Measurements from ENCODE around the gene MOGAT3.
A peak's percentile ranks its signal among the peaks of the same experiment; 100 is the strongest.

Gene MOGAT3

DNA sequence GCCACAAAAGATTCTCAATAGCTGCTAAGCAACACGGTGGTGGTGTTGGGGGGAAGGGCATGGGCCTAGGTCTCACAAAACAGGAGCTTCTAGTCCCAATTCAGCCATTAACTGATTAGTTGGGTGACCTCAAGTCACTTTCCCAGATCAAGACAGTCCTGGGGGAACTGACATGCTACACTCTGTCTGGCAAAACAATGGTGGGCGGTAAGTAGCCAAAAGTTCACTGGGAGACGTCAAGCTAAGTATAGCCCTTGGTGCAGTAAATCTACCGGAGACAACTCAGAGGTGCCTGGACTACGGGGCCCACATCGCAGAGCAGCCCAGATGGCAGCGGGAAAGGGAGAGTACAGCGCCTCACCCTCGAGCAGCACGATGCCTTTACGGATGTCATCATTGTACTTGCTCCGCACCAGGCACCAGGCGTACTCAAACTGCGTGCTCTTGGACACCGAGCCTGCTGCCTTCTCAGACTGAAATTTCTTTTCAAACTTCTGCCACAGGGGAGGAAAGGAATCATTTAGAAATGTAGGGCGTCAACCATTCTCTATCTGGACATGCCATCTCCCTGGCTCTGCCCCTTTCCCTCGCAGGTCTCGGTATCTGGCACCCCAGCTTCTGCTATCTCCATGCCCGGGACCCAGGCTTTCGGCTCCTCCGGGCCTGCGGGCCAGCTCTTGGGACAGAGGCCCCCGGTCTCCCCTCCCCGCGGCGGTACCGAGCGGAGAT is 43.0 kb upstream of the MOGAT3 start:
- H3K9me3 ChIP-seq (ENCODE audit: severe bottlenecking), result no peaks in the 10 kb centered on the region
- DNase-seq, result peak; percentile 39
- H3K4me3 ChIP-seq (ENCODE audit: low read depth, low read length), result peak overlapping the region; percentile 78
- H3K27ac ChIP-seq, result peak overlapping the region; percentile 86
- H3K27me3 ChIP-seq (ENCODE audit: insufficient read depth, low read depth, severe bottlenecking), result no peaks in the 10 kb centered on the region
- peaks cover 27% of the 10 kb centered on the region for H3K36me3 ChIP-seq
- TF ChIP-seq, protein P1, sequence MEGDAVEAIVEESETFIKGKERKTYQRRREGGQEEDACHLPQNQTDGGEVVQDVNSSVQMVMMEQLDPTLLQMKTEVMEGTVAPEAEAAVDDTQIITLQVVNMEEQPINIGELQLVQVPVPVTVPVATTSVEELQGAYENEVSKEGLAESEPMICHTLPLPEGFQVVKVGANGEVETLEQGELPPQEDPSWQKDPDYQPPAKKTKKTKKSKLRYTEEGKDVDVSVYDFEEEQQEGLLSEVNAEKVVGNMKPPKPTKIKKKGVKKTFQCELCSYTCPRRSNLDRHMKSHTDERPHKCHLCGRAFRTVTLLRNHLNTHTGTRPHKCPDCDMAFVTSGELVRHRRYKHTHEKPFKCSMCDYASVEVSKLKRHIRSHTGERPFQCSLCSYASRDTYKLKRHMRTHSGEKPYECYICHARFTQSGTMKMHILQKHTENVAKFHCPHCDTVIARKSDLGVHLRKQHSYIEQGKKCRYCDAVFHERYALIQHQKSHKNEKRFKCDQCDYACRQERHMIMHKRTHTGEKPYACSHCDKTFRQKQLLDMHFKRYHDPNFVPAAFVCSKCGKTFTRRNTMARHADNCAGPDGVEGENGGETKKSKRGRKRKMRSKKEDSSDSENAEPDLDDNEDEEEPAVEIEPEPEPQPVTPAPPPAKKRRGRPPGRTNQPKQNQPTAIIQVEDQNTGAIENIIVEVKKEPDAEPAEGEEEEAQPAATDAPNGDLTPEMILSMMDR (IDR thresholded peaks at IDR 0.05; ENCODE audit: low read depth, low read length), result no peak

DNA sequence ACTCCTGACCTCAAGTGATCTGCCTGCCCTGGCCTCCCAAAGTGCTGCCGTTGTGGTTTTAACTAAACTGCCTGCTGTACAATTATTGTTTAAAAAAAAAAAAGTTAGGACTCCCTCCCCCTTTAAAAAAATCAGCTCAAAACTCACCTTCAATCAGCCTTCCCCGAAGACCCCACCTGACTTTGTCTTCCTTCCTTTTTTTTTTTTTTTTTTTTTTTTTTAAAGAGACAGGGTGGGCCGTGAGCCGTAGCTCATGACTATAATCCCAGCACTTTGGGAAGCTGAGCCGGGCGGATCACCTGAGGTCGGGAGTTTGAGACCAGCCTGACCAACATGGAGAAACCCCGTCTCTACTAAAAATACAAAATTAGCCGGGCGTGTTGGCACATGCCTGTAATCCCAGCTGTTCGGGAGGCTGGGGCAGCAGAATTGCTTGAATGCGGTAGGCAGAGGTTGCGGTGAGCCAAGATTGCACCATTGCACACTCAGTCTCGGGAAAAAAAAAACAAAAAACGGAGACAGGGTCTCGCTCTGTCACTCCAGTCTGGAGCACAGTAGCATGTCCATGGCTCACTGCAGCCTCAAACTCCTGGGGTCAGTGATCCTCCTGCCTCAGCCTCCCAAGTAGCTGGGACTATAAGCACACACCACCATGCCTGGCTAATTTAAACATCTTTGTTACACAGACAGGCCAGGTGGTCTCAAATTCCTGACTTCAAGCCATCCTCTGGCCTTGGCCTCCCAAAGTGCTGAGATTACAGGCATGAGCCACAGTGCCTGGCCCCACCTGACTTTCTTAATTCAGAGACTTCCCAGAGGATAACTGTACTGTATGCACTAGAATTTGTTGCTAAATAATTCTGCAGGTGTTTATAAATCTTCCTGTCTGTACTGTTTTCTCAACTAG is 40.9 kb upstream of the MOGAT3 start:
- no peaks in the 10 kb centered on the region for H3K9me3 ChIP-seq (ENCODE audit: severe bottlenecking)
- TF ChIP-seq, protein P1 (IDR thresholded peaks at IDR 0.05; ENCODE audit: low read depth, low read length), result no peak
- H3K27me3 ChIP-seq (ENCODE audit: insufficient read depth, low read depth, severe bottlenecking), result no peaks in the 10 kb centered on the region
- peaks cover 33% of the 10 kb centered on the region for H3K36me3 ChIP-seq
- peak; percentile 72 for DNase-seq
- H3K27ac ChIP-seq, result peak overlapping the region; percentile 84
- no peak overlapping the region for H3K4me3 ChIP-seq (ENCODE audit: low read depth, low read length)

DNA sequence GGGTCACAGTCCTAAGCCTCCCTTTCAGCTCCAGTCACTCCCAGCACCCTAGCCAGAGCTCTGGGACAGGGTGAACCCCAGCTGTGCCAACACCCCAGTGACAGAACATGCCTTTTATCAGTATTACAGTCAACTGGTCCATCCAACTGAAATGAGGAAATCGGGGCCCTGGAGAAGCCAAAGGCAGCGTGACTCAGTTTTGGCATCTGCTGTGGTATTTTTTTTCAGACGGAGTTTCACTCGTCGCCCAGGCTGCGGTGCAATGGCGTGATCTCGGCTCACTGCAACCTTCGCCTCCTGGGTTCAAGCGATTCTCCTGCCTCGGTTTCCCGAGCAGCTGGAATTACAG is 40.2 kb upstream of the MOGAT3 start:
- peak overlapping the region; percentile 84 for H3K27ac ChIP-seq
- peaks cover 40% of the 10 kb centered on the region for H3K36me3 ChIP-seq
- DNase-seq, result no peak
- TF ChIP-seq, protein P1 (IDR thresholded peaks at IDR 0.05; ENCODE audit: low read depth, low read length), result no peak
- H3K9me3 ChIP-seq (ENCODE audit: severe bottlenecking), result no peaks in the 10 kb centered on the region
- no peaks in the 10 kb centered on the region for H3K27me3 ChIP-seq (ENCODE audit: insufficient read depth, low read depth, severe bottlenecking)
- no peak overlapping the region for H3K4me3 ChIP-seq (ENCODE audit: low read depth, low read length)

DNA sequence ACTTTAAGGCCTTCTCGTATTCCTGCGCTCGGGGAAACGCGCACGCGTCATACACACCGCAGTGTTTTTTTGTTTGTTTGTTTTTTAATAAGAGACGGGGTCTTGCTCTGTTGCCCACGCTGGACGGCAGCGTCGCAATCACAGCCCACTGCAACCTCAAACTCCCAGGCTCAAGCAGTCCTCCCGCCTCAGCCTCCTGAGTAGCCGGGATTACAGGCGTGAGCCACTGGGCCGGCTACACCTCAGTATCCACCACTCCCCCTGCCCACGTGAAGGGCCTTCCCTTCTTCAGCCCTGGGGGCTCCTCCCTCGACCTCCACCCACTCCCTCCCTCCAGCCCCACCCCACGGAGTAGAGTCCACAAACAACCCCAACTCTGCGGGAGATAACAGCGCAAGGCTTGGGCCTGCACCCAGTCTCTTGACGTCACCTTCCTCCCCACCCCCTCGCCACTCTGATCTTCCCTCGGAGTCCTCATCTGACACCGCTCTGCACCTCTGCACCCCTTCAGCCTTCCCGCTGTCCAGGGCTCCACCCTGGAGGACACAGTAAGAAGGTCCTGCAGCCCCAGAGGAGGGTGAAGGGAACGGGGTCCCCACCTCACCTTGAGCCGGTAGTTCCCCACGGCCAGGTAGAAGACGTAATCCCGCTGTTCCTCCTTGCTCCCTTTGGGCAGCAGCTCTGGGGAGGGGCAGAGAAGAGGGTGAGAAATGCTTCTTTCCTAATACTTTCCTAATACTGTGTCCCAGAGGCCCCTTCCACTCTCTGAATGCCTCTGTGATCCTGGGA is 39.6 kb upstream of the MOGAT3 start:
- TF ChIP-seq, protein P1 (IDR thresholded peaks at IDR 0.05; ENCODE audit: low read depth, low read length), result no peak
- Histone ChIP-seq H3K9me3 (ENCODE audit: severe bottlenecking) (no peaks in the 10 kb centered on the region), H3K27ac (peak overlapping the region; percentile 84), H3K4me3 (ENCODE audit: low read depth, low read length) (no peak overlapping the region), H3K36me3 (peaks cover 35% of the 10 kb centered on the region), H3K27me3 (ENCODE audit: insufficient read depth, low read depth, severe bottlenecking) (no peaks in the 10 kb centered on the region)
- DNase-seq, result peak; percentile 66

DNA sequence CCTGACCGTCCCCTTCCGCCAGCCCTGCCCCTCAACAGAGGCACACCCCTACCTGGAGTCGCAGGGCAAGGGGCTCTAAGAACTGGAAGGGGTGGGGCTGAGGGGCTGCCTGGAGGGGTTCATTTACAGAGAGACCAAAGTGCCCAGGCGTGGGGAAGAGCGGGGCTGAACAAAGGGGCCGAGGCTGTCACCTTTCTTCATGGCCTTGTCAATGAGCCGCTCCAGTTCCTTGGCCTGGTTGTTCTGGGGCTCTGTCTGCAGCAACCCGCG is 39.0 kb upstream of the MOGAT3 start:
- DNase-seq, result no peak
- H3K27ac ChIP-seq, result peak overlapping the region; percentile 84
- no peak overlapping the region for H3K4me3 ChIP-seq (ENCODE audit: low read depth, low read length)
- H3K27me3 ChIP-seq (ENCODE audit: insufficient read depth, low read depth, severe bottlenecking), result no peaks in the 10 kb centered on the region
- TF ChIP-seq, protein P1 (IDR thresholded peaks at IDR 0.05; ENCODE audit: low read depth, low read length), result no peak
- peaks cover 38% of the 10 kb centered on the region for H3K36me3 ChIP-seq
- no peaks in the 10 kb centered on the region for H3K9me3 ChIP-seq (ENCODE audit: severe bottlenecking)
